HEK293T (cell line): ENCODE data around the gene C6orf15.
"Not testable (repeated sequence)": the region's sequence is repeated elsewhere in the genome, so short reads cannot be mapped to it uniquely, and the experiment has no call there.

Experiments
- CTCF ChIA-PET: fragments of 350-600 bp; formaldehyde crosslinking; extraction: SDS; loops from one replicate; lab custom pipeline; 2021; ENCODE audit warnings: antibody characterized with exemption, inconsistent platforms; lab: Yijun Ruan, JAX
- POLR2A ChIA-PET: fragments of 350-600 bp; formaldehyde crosslinking; extraction: SDS; loops from one replicate; lab custom pipeline; 2020; ENCODE audit warnings: antibody characterized with exemption, inconsistent platforms; lab: Yijun Ruan, JAX
- DNase-seq: peaks from one replicate; pipeline ENCODE4 v3.0.0; 2012; ENCODE audit warnings: mixed read lengths; ENCODE audit errors: extremely low spot score
- ARNT ChIP-seq: fragments of 450-650 bp; IDR thresholded peaks from 2 replicates; pipeline ENCODE4 v1.6.1; 2017; ENCODE audit warnings: mild to moderate bottlenecking
- BHLHE40 ChIP-seq: fragments of 450-650 bp; IDR thresholded peaks from 2 replicates; pipeline ENCODE4 v1.6.1; 2016; ENCODE audit warnings: mild to moderate bottlenecking, moderate library complexity, borderline replicate concordance
- CTBP1 ChIP-seq: fragments of 450-650 bp; IDR thresholded peaks from 2 replicates; pipeline ENCODE4 v1.6.1; 2016; ENCODE audit warnings: borderline replicate concordance
- ELF4 ChIP-seq: fragments of 450-650 bp; IDR thresholded peaks from 2 replicates; pipeline ENCODE4 v1.6.1; 2017; ENCODE audit warnings: antibody characterized with exemption
- FOXA1 ChIP-seq: fragments of 450-650 bp; IDR thresholded peaks from 2 replicates; pipeline ENCODE4 v1.6.1; 2016; ENCODE audit warnings: mild to moderate bottlenecking
- FOXK2 ChIP-seq: fragments of 450-650 bp; IDR thresholded peaks from 2 replicates; pipeline ENCODE4 v1.6.1; 2016; ENCODE audit warnings: mild to moderate bottlenecking
- FOXM1 ChIP-seq: fragments of 450-650 bp; IDR thresholded peaks from 2 replicates; pipeline ENCODE4 v1.6.1; 2017; ENCODE audit warnings: mild to moderate bottlenecking, borderline replicate concordance
- HDGF ChIP-seq: fragments of 450-650 bp; IDR thresholded peaks from 2 replicates; pipeline ENCODE4 v1.6.1; 2017; ENCODE audit warnings: antibody characterized with exemption, borderline replicate concordance
- L3MBTL2 ChIP-seq: fragments of 450-650 bp; conservative IDR thresholded peaks from 2 replicates; pipeline ENCODE4 v1.6.1; 2016; ENCODE audit warnings: mild to moderate bottlenecking
- LEF1 ChIP-seq: fragments of 450-650 bp; IDR thresholded peaks from 2 replicates; pipeline ENCODE4 v1.6.1; 2017; ENCODE audit warnings: mild to moderate bottlenecking, borderline replicate concordance
- NFRKB ChIP-seq: fragments of 450-650 bp; IDR thresholded peaks from 2 replicates; pipeline ENCODE4 v1.6.1; 2016; ENCODE audit warnings: mild to moderate bottlenecking, moderate library complexity
- SP1 ChIP-seq: fragments of 450-650 bp; IDR thresholded peaks from 2 replicates; pipeline ENCODE4 v1.6.1; 2017
- SUZ12 ChIP-seq: fragments of 450-650 bp; IDR thresholded peaks from 2 replicates; pipeline ENCODE4 v1.6.1; 2016; ENCODE audit warnings: mild to moderate bottlenecking
- TARDBP ChIP-seq: fragments of 450-650 bp; IDR thresholded peaks from 2 replicates; pipeline ENCODE4 v1.6.1; 2016
- ZNF384 ChIP-seq: fragments of 450-650 bp; IDR thresholded peaks from 2 replicates; pipeline ENCODE4 v1.6.1; 2016
- TF ChIP-seq, protein P1 (sequence below): fragments of 450-650 bp; IDR thresholded peaks from 2 replicates; pipeline ENCODE4 v1.6.1; 2016

C6orf15 gene

DNA sequence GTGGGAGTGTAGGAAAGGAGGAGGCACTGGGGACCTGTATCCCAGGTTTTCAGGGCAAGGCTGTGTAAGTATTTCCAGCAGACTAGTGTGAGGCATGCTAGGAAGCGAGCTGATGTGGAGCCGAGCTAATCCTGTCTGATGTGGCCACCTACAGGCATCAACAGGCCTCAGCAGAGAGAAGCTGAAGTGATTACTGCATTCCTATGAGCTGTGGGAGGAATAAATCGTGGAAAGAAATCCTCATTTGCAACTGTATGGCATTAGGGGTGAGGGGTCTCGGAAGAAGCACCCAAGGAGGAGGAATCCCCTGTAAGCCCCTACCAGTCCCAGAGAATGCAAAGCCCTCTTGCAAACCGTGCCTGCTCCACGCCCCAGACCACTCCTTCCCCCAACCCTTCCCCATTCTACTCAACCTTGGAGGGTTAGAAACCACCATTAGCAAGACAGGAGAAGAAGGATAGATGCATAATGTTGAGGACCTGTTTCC lies 41.6 kb downstream of the C6orf15 start:
- CTCF ChIA-PET = interaction anchor here (0.5 to 5.3 kb wide), 12 partner anchors 9 to 392 kb away, joined by 3 to 37 read pairs (median 4); partner anchors contain the start of genes MUCL3 and VARS2
- TF ChIP-seq L3MBTL2 = no peak
- no peak for TF ChIP-seq LEF1
- TF ChIP-seq HDGF = no peak
- no peak for TF ChIP-seq FOXM1
- TF ChIP-seq FOXA1 = no peak
- TF ChIP-seq BHLHE40 = no peak
- no peak for TF ChIP-seq NFRKB
- no peak for TF ChIP-seq CTBP1
- TF ChIP-seq SP1 = no peak
- TF ChIP-seq ARNT = no peak
- no peak for TF ChIP-seq SUZ12
- POLR2A ChIA-PET = no interaction called here
- DNase-seq = peak; percentile 64

DNA sequence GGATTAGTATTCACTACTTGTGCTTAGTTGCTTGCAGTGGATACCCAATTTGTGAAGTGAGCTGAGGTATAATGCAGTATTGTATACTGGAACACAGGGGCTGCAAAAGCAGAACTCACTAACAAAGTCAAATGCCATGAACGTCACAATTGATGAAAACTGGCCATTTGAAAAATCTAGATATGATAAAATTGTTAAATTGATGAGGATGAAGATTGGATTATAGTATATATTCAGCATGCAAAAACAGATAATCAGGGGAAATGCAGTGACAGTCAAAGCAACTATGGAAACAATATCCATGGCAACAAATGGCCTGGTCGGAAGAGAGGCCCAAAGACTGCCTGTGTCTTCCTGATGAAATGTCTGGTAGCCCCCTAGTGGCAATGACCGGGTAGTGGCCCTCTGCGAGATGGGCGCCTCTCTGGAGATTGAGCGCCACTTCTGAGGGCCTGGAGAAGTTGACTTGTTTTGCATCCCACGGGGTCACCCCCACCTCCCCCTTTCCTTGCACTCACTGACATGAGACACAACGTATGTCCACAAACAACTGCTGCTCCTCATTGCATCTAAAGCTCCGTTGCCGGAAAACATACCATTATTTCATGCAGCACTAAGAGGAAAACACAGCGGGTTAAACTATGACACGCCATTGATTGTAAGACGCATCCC lies 43.6 kb downstream of the C6orf15 start:
- peak; percentile 85 for DNase-seq
- ChIA-PET POLR2A (no interaction called here), CTCF (interaction anchor here (0.5 to 5.3 kb wide), 10 partner anchors 9 to 1239 kb away, joined by 3 to 37 read pairs (median 3); partner anchors contain the start of gene VARS2)
- no peak for TF ChIP-seq CTBP1
- TF ChIP-seq, protein P1, sequence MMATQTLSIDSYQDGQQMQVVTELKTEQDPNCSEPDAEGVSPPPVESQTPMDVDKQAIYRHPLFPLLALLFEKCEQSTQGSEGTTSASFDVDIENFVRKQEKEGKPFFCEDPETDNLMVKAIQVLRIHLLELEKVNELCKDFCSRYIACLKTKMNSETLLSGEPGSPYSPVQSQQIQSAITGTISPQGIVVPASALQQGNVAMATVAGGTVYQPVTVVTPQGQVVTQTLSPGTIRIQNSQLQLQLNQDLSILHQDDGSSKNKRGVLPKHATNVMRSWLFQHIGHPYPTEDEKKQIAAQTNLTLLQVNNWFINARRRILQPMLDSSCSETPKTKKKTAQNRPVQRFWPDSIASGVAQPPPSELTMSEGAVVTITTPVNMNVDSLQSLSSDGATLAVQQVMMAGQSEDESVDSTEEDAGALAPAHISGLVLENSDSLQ = peak; percentile 57; the same call in 1 of the 2 replicates

DNA sequence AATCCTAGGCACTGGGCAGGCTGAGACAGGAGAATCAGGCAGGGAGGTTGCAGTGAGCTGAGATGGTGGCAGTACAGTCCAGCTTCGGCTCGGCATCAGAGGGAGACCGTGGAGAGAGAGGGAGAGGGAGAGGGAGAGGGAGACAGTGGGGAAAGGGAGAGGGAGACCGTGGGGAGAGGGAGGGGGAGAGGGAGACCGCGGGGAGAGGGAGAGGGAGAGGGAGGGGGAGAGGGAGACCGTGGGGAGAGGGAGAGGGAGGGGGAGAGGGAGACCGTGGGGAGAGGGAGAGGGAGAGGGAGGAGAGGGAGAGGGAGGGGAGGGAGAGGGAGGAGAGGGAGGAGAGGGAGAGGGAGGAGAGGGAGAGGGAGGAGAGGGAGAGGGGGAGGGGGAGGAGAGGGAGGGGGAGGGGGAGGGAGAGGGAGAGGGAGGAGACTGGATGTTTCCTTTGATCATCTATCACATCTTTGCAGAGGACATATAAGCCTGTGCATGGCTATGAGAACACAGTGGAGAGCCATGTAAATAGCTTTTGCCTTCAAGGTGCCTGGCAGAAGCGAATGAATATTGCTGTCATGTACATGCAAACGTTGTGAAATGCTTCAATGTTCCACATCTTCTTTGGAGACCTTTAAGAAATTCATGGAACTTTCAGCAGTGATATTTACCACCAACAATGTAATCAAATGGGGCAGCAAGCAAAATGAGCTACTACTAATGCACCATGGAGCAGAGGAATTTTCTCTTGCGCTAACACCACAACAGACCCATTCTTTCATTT lies 44.3 kb downstream of the C6orf15 start:
- DNase-seq, POLR2A ChIA-PET: not testable (repeated sequence)
- CTCF ChIA-PET = interaction anchor here (0.6 to 5.3 kb wide), 7 partner anchors 8 to 304 kb away, joined by 3 to 37 read pairs (median 3); partner anchors contain the start of gene VARS2

DNA sequence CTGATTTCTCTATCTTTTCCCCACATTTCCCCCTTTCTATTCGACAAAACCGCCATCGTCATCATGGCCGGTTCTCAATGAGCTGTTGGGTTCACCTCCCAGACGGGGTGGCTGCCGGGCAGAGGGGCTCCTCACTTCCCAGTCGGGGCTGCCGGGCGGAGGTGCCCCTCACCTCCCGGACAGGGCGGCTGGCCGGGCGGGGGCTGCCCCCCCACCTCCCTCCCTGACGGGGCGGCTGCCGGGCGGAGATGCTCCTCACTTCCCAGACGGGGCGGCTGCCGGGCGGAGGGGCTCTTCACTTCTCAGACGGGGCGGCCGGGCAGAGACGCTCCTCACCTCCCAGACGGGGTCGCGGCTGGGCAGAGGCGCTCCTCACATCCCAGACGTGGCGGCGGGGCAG lies 45.3 kb downstream of the C6orf15 start:
- CTCF ChIA-PET, DNase-seq, POLR2A ChIA-PET: not testable (repeated sequence)

DNA sequence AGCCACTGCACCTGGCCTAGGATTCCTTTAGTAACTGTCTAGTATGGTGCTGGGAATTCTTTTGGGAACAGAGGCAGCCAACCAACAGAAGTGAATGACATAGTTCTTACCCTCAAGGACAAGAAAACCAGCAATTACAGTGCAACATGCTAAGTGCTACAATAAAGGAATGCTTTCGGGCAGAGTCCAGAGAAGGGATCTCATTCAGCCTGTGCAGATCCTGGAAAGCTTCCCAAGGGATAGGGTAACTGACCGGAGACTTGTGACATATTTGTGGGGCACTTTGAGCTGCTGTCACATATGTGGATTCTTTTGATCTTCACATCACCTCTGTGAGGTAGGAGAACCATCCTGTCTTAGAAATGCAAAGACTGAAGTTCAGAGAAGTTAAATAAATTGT lies 46.8 kb downstream of the C6orf15 start:
- ChIA-PET POLR2A (no interaction called here), CTCF (no interaction called here)
- no peak for DNase-seq
- no peak for TF ChIP-seq CTBP1
- no peak for TF ChIP-seq ELF4
- TF ChIP-seq BHLHE40 = no peak
- no peak for TF ChIP-seq ZNF384
- TF ChIP-seq FOXK2 = no peak
- no peak for TF ChIP-seq FOXA1
- TF ChIP-seq LEF1 = no peak
- no peak for TF ChIP-seq ARNT

DNA sequence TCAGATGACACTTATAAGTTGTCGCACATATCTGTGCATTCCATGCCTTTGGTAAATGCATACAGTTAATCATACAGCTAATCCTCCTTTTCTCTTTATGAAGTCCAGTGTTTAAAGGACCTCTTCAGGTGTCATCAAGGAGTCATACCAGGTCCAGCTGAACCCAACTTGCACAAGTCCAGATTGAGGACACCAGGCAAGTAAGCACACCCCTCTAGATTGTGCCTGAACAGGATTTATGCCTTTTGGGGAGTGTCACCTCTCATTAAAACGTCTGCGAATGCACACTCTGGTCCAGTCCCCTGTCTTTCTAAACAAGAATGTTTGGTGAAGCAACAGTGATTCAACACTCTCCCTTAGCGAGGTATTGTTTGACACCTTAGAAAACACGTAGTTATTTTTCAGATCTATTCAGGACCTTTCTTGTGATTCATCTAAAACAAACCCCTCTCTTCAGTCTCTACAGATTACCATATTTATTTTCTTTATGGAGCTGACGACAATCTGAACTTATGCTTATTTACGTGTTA lies 48.4 kb downstream of the C6orf15 start:
- ChIA-PET POLR2A (no interaction called here), CTCF (no interaction called here)
- DNase-seq = no peak
- TF ChIP-seq ZNF384 (no peak), HDGF (no peak), LEF1 (no peak), SUZ12 (no peak), L3MBTL2 (no peak), CTBP1 (no peak), TARDBP (no peak), NFRKB (no peak), SP1 (no peak), ELF4 (no peak), FOXK2 (no peak), BHLHE40 (no peak), FOXM1 (no peak)
- TF ChIP-seq, protein P1 = no peak
